ENCODE measurements around the gene USP34. TPM values are rescaled to one million over a fixed set of nuclear protein-coding genes. Genes with fewer than 3 reads are reported as not detected.

USP34 gene
- total RNA-seq, 1 donor = 154 TPM

- DNase-seq (ENCODE audit: low read depth) = peak; percentile 50
- TF ChIP-seq CTCF (IDR thresholded peaks at IDR 0.05; ENCODE audit: insufficient read depth, low read depth, low read length) = no peak
Measured at GRCh38 chr2:61288070-61288841, 182.6 kb downstream of the USP34 start.

GRCh38 chr2:61287254-61287653, 183.6 kb downstream of the USP34 start:
- no peak for DNase-seq (ENCODE audit: low read depth)
- no peak overlapping the region for H3K4me3 ChIP-seq (ENCODE audit: low read depth, low read length)
- no peak for TF ChIP-seq CTCF (IDR thresholded peaks at IDR 0.05; ENCODE audit: insufficient read depth, low read depth, low read length)

More at GRCh38 chr2:61288070-61288841, 182.6 kb downstream of the USP34 start:
- H3K4me3 ChIP-seq (ENCODE audit: low read depth, low read length) = no peak overlapping the region

- no peak for TF ChIP-seq CTCF (IDR thresholded peaks at IDR 0.05; ENCODE audit: insufficient read depth, low read depth, low read length)
Measured at GRCh38 chr2:61283443-61284160, 187.3 kb downstream of the USP34 start.

GRCh38 chr2:61282104-61282590, 188.7 kb downstream of the USP34 start:
- no peak for TF ChIP-seq CTCF (IDR thresholded peaks at IDR 0.05; ENCODE audit: insufficient read depth, low read depth, low read length)
- no peak overlapping the region for H3K4me3 ChIP-seq (ENCODE audit: low read depth, low read length)
- DNase-seq (ENCODE audit: low read depth) = no peak

More at GRCh38 chr2:61283443-61284160, 187.3 kb downstream of the USP34 start:
- H3K4me3 ChIP-seq (ENCODE audit: low read depth, low read length) = no peak overlapping the region
- DNase-seq (ENCODE audit: low read depth) = no peak

- H3K4me3 ChIP-seq (ENCODE audit: low read depth, low read length) = no peak overlapping the region
- no peak for TF ChIP-seq CTCF (IDR thresholded peaks at IDR 0.05; ENCODE audit: insufficient read depth, low read depth, low read length)
- DNase-seq (ENCODE audit: low read depth) = no peak
Measured at GRCh38 chr2:61281321-61281720, 189.6 kb downstream of the USP34 start.

- H3K4me3 ChIP-seq (ENCODE audit: low read depth, low read length) = no peak overlapping the region
- DNase-seq (ENCODE audit: low read depth) = no peak
- TF ChIP-seq CTCF (IDR thresholded peaks at IDR 0.05; ENCODE audit: insufficient read depth, low read depth, low read length) = no peak
Measured at GRCh38 chr2:61277756-61278155, 193.1 kb downstream of the USP34 start.
